Lower leg skin (tissue), 3 donors: ENCODE measurements around the gene GRIK4.

Experiments used
- CTCF ChIP-seq, 3 donors: fragments of 450-650 bp; IDR thresholded peaks; one replicate each; pipeline ENCODE4 v1.5.1; 2016; ENCODE audit warnings: antibody characterized with exemption in 3 of 3, mild to moderate bottlenecking in 3 of 3, moderate library complexity in 2 of 3
- POLR2A ChIP-seq, 2 donors: fragments of 450-650 bp; IDR thresholded peaks; one replicate each; pipeline ENCODE4 v1.6.1; 2016 to 2017; ENCODE audit warnings: antibody characterized with exemption in 2 of 2, mild to moderate bottlenecking in 1 of 2, moderate library complexity in 1 of 2

- TF ChIP-seq CTCF (IDR thresholded peaks at IDR 0.05) (no peak), POLR2A (IDR thresholded peaks at IDR 0.05) (no peak)
Observed at GRCh38 chr11:120808616-120809050, 297.1 kb downstream of the GRIK4 start.
